GM12892 (cell line): ENCODE data around the gene ETFA.
"Not testable (repeated sequence)": the region's sequence is repeated elsewhere in the genome, so short reads cannot be mapped to it uniquely, and the experiment has no call there.

Source experiments
- POLR2A ChIP-seq: IDR thresholded peaks from 2 replicates; pipeline ENCODE4 v1.6.1; 2011; ENCODE audit warnings: low read depth, low read length, control low read depth
- POLR2AphosphoS5 ChIP-seq: IDR thresholded peaks from 2 replicates; pipeline ENCODE4 v1.6.1; 2011; ENCODE audit warnings: low read depth, low read length, control low read depth
- TAF1 ChIP-seq: IDR thresholded peaks from 2 replicates; pipeline ENCODE4 v1.6.1; 2011; ENCODE audit warnings: low read depth, mild to moderate bottlenecking, control low read depth, low read length, borderline replicate concordance

GRCh38 chr15:76297951-76298350, 13.3 kb downstream of the ETFA start:
- TF ChIP-seq POLR2A, POLR2AphosphoS5, TAF1: not testable (repeated sequence)
